ENCODE data around the gene ANKRD44. TPM values are rescaled to one million over a fixed set of nuclear protein-coding genes. Genes with fewer than 3 reads are reported as not detected.

ANKRD44 gene
- polyA plus RNA-seq, 6 donors from 2014 or later, result 107 to 176 (median 141) TPM

GRCh38 chr2:197339016-197339415, 28.4 kb upstream of the ANKRD44 start:
- Mint-ChIP-seq H3K4me3 (no peak overlapping the region), H3K27me3 (peaks cover 0 to 6% (median 0%) of the 10 kb centered on the region in 3 donors), H3K9me3 (no peaks in the 10 kb centered on the region), H3K4me1 (no peaks in the 10 kb centered on the region), H3K36me3 (no peaks in the 10 kb centered on the region), H3K27ac (no peak overlapping the region)
- ATAC-seq (ENCODE audit: low read depth in 2 of 2) (no peak), DNase-seq (no peak)

- H3K36me3 Mint-ChIP-seq, result peaks cover 0 to 3% of the 10 kb centered on the region in 2 donors
- no peak for DNase-seq
These were observed 22.1 kb upstream of the ANKRD44 start for GRCh38 chr2:197332641-197333040.

DNA sequence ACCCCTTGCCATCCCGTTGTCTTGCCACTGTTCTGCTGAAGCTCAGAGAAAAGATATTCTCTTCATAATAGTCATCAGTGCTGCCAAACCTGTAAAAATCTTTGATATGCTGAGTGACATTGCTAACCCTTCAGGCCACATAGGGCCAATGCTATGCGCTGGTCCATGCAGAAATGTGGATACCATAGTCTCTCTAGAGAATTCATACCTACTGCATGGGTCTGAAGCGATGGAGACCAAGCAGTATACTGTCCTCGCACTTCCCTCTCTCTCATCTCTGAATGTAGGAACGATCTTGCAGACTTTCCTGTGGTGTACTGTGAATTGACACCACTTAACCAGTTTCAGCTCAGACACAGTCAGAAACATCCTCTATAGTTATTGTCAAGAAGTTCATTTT, 17.9 kb upstream of the ANKRD44 start:
- peaks cover 0 to 9% (median 0%) of the 10 kb centered on the region in 7 donors for H3K9me3 Mint-ChIP-seq
- H3K4me1 Mint-ChIP-seq, result peaks cover 23 to 43% (median 39%) of the 10 kb centered on the region in 3 donors
- H3K4me3 Mint-ChIP-seq, result peak overlapping the region in 1 of 8 donors; percentile 41
- H3K27ac Mint-ChIP-seq, result no peak overlapping the region
- ATAC-seq (ENCODE audit: low read depth in 2 of 2) (peak in 1 of 2 donors; percentile 20), DNase-seq (no peak)
- H3K36me3 Mint-ChIP-seq, result peaks cover 0 to 3% of the 10 kb centered on the region in 2 donors
- H3K27me3 Mint-ChIP-seq, result no peaks in the 10 kb centered on the region

More at GRCh38 chr2:197332641-197333040, 22.1 kb upstream of the ANKRD44 start:
- Mint-ChIP-seq H3K27ac (no peak overlapping the region), H3K27me3 (no peaks in the 10 kb centered on the region), H3K9me3 (peaks cover 0 to 9% (median 0%) of the 10 kb centered on the region in 7 donors), H3K4me3 (no peak overlapping the region), H3K4me1 (peaks cover 9 to 11% (median 11%) of the 10 kb centered on the region in 3 donors)
- no peak for ATAC-seq (ENCODE audit: low read depth in 2 of 2)

DNA sequence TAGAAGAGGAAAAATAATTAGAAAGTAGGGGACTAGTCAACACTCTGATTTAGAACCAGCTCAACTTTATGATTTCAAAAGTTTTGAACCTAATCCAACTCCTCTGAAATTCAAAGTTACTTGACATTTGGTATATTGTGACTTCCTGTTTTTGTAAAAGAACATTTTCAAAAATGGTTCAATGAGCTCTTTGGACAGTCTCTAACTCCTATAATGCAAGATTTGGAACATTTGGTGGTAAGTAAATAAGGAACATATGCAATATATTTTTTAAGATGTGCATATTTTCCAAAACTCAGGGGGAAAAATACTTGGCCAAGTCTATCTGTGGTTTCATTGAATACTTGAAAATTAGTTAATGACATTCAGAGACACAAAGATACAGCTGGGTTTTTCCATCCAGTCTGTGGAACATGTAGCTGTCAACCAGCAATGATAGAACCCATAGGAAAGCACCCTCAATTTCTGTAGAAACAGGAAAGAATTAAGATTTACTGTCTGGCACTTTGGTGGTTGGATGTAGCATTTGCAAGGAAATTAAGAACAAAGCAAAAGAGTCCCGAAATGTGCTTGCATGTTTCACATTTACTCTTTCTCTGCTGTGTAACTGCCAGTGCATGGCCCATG, 17.0 kb upstream of the ANKRD44 start:
- ATAC-seq (ENCODE audit: low read depth in 2 of 2), result peak in 1 of 2 donors; percentile 33
- H3K4me1 Mint-ChIP-seq, result peaks cover 32 to 52% (median 48%) of the 10 kb centered on the region in 3 donors
- H3K27me3 Mint-ChIP-seq, result peaks cover 0 to 5% (median 0%) of the 10 kb centered on the region in 3 donors

GRCh38 chr2:197327073-197327471, 16.5 kb upstream of the ANKRD44 start:
- peaks cover 0 to 3% of the 10 kb centered on the region in 2 donors for H3K36me3 Mint-ChIP-seq
- DNase-seq (no peak), ATAC-seq (ENCODE audit: low read depth in 2 of 2) (no peak)
- H3K4me3 Mint-ChIP-seq, result peak overlapping the region in 1 of 8 donors; percentile 41
- peaks cover 33 to 54% (median 50%) of the 10 kb centered on the region in 3 donors for H3K4me1 Mint-ChIP-seq
- H3K27ac Mint-ChIP-seq, result no peak overlapping the region
- H3K27me3 Mint-ChIP-seq, result peaks cover 0 to 6% (median 0%) of the 10 kb centered on the region in 3 donors
- H3K9me3 Mint-ChIP-seq, result peaks cover 0 to 9% (median 0%) of the 10 kb centered on the region in 7 donors

More for the DNA sequence above, 17.0 kb upstream of the ANKRD44 start:
- peaks cover 0 to 9% (median 0%) of the 10 kb centered on the region in 7 donors for H3K9me3 Mint-ChIP-seq
- no peak overlapping the region for H3K4me3 Mint-ChIP-seq
- peaks cover 0 to 3% of the 10 kb centered on the region in 2 donors for H3K36me3 Mint-ChIP-seq
- DNase-seq, result no peak
- no peak overlapping the region for H3K27ac Mint-ChIP-seq

DNA sequence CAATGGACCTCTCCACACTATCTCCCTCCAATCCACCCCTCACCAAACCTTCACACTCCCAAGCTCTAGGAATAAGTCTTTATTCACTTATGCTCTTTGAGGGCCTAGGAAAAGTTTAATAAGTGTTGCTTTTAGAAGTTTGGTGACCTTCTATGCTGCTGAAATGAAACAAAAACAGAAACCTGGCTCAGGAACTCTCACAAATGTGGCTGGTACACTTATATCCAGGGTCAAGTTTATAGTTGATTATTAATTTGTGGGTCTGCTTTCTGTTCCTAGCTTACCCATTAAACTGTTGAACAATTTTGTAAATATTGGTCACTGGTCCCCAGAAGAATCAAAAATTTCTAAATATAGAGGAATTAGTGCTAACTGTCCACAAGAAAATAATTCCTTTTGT, 14.2 kb upstream of the ANKRD44 start:
- Mint-ChIP-seq H3K4me1 (peaks cover 33 to 54% (median 52%) of the 10 kb centered on the region in 3 donors), H3K36me3 (no peaks in the 10 kb centered on the region), H3K27me3 (peaks cover 0 to 6% (median 0%) of the 10 kb centered on the region in 3 donors), H3K9me3 (no peaks in the 10 kb centered on the region), H3K27ac (peak overlapping the region in 3 of 6 donors; percentile 56 to 77 (median 74)), H3K4me3 (peak overlapping the region in 4 of 8 donors; percentile 24 to 67 (median 49))
- ATAC-seq (ENCODE audit: low read depth in 2 of 2) (peak in 1 of 2 donors; percentile 30), DNase-seq (no peak)

GRCh38 chr2:197322724-197323720, 12.4 kb upstream of the ANKRD44 start:
- Mint-ChIP-seq H3K4me1 (peaks cover 27 to 46% (median 45%) of the 10 kb centered on the region in 3 donors), H3K9me3 (no peaks in the 10 kb centered on the region), H3K4me3 (peak overlapping the region in 6 of 8 donors; percentile 2 to 69 (median 51))

GRCh38 chr2:197322143-197322542, 11.6 kb upstream of the ANKRD44 start:
- H3K27me3 Mint-ChIP-seq, result peaks cover 0 to 6% (median 0%) of the 10 kb centered on the region in 3 donors
- H3K4me3 Mint-ChIP-seq, result no peak overlapping the region
- H3K36me3 Mint-ChIP-seq, result no peaks in the 10 kb centered on the region
- H3K4me1 Mint-ChIP-seq, result peaks cover 19 to 38% (median 36%) of the 10 kb centered on the region in 3 donors
- DNase-seq (no peak), ATAC-seq (ENCODE audit: low read depth in 2 of 2) (no peak)
- H3K9me3 Mint-ChIP-seq, result no peaks in the 10 kb centered on the region
- H3K27ac Mint-ChIP-seq, result peak overlapping the region in 2 of 6 donors; percentile 3 to 67

More at GRCh38 chr2:197322724-197323720, 12.4 kb upstream of the ANKRD44 start:
- ATAC-seq (ENCODE audit: low read depth in 2 of 2), result peak; percentile 43 to 45
- peak overlapping the region; percentile 15 to 82 (median 72) for H3K27ac Mint-ChIP-seq
- H3K27me3 Mint-ChIP-seq, result peaks cover 0 to 6% (median 0%) of the 10 kb centered on the region in 3 donors
- H3K36me3 Mint-ChIP-seq, result no peaks in the 10 kb centered on the region
- no peak for DNase-seq

GRCh38 chr2:197315371-197315770, 4.8 kb upstream of the ANKRD44 start:
- peaks cover 8 to 15% (median 12%) of the 10 kb centered on the region in 3 donors for H3K4me1 Mint-ChIP-seq
- H3K27ac Mint-ChIP-seq, result no peak overlapping the region
- H3K27me3 Mint-ChIP-seq, result no peaks in the 10 kb centered on the region
- no peaks in the 10 kb centered on the region for H3K36me3 Mint-ChIP-seq
- DNase-seq, result no peak
- no peak for ATAC-seq (ENCODE audit: low read depth in 2 of 2)
- no peak overlapping the region for H3K4me3 Mint-ChIP-seq
- H3K9me3 Mint-ChIP-seq, result no peaks in the 10 kb centered on the region

DNA sequence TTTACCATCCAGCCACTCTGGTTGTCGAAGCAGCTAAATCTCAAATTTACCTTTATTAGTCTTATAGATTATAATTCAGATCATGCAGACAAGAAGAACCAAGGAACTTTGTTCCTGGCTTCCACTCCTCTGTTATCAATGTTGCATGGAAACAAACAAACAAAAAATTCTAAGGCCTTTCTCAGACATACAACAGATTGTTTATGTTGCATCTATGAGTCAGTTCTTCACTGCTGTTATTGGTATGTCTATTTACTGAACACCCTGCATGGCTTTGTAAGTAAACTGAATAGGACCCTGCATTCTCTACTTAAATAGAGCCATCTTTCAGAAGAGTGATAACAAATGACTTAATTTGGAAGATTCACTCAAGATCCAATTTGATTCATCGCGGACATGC, 1.6 kb upstream of the ANKRD44 start:
- peaks cover 0 to 7% of the 10 kb centered on the region in 2 donors for H3K36me3 Mint-ChIP-seq
- no peaks in the 10 kb centered on the region for H3K9me3 Mint-ChIP-seq
- H3K4me3 Mint-ChIP-seq, result peak overlapping the region in 4 of 8 donors; percentile 2 to 91 (median 89)
- ATAC-seq (ENCODE audit: low read depth in 2 of 2) (no peak), DNase-seq (no peak)
- peak overlapping the region in 2 of 6 donors; percentile 49 to 94 for H3K27ac Mint-ChIP-seq
- H3K4me1 Mint-ChIP-seq, result peaks cover 25 to 33% (median 31%) of the 10 kb centered on the region in 3 donors
- no peaks in the 10 kb centered on the region for H3K27me3 Mint-ChIP-seq

GRCh38 chr2:197311421-197312033, 947 bp upstream of the ANKRD44 start:
- Mint-ChIP-seq H3K4me3 (peak overlapping the region; percentile 82 to 92 (median 88)), H3K27me3 (no peaks in the 10 kb centered on the region), H3K9me3 (no peaks in the 10 kb centered on the region), H3K4me1 (peaks cover 29 to 39% (median 37%) of the 10 kb centered on the region in 3 donors), H3K36me3 (peaks cover 0 to 7% of the 10 kb centered on the region in 2 donors), H3K27ac (peak overlapping the region; percentile 90 to 95 (median 94))
- DNase-seq (no peak), ATAC-seq (ENCODE audit: low read depth in 2 of 2) (no peak)

DNA sequence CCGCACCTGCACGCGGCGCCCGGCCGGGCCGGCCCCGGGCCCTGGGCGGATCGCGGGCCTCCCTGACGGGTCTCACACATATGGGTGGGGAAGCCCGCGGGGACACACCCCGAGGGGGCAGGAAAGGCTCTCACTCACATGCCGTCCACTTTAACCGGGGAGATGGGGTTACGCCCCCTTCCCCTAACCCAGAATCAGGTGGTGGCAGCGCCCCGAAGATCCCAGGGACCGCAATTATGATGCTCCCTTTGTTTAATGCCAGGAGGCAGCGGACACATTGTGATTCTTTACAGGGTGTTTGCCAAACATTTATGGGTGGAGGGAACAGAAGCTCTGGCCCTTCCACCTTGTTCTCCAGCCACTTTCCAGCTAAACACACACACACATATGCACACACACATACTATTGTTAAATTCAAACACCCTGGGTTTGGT, 424 bp upstream of the ANKRD44 start:
- peaks cover 0 to 7% of the 10 kb centered on the region in 2 donors for H3K36me3 Mint-ChIP-seq
- no peaks in the 10 kb centered on the region for H3K9me3 Mint-ChIP-seq
- DNase-seq (no peak), ATAC-seq (ENCODE audit: low read depth in 2 of 2) (no peak)
- peaks cover 33 to 44% (median 42%) of the 10 kb centered on the region in 3 donors for H3K4me1 Mint-ChIP-seq
- no peaks in the 10 kb centered on the region for H3K27me3 Mint-ChIP-seq
- H3K4me3 Mint-ChIP-seq, result peak overlapping the region; percentile 82 to 92 (median 88)
- peak overlapping the region; percentile 90 to 95 (median 94) for H3K27ac Mint-ChIP-seq
